ENCODE measurements around the gene IREB2.

GRCh38 chr15:78394026-78394425 lies 44.0 kb upstream of the IREB2 start:
- TF ChIP-seq CTCF (conservative IDR thresholded peaks at IDR 0.05; ENCODE audit: low read length) (no peak), EZH2phosphoT487 (IDR thresholded peaks at IDR 0.05; ENCODE audit: borderline replicate concordance, low read depth, low read length) (no peak)

Measured in OCI-LY7 (cell line).